LNCaP clone FGC (cell line): ENCODE measurements around the gene PER1.

Experiments used
- DNase-seq: peaks from one replicate; pipeline ENCODE4 v3.0.0-alpha.2; 2011; ENCODE audit warnings: low read depth
- H3K4me3 ChIP-seq: 2 replicates; pipeline ENCODE4 v1.5.1; 2011; ENCODE audit warnings: mild to moderate bottlenecking, low read depth, low read length, control low read depth
- TF ChIP-seq, protein P1 (sequence below): IDR thresholded peaks from 2 replicates; pipeline ENCODE4 v1.5.1; 2012; ENCODE audit warnings: mild to moderate bottlenecking; ENCODE audit not compliant: control insufficient read depth, insufficient read depth; ENCODE audit errors: extremely low read depth

The PER1 gene

DNA sequence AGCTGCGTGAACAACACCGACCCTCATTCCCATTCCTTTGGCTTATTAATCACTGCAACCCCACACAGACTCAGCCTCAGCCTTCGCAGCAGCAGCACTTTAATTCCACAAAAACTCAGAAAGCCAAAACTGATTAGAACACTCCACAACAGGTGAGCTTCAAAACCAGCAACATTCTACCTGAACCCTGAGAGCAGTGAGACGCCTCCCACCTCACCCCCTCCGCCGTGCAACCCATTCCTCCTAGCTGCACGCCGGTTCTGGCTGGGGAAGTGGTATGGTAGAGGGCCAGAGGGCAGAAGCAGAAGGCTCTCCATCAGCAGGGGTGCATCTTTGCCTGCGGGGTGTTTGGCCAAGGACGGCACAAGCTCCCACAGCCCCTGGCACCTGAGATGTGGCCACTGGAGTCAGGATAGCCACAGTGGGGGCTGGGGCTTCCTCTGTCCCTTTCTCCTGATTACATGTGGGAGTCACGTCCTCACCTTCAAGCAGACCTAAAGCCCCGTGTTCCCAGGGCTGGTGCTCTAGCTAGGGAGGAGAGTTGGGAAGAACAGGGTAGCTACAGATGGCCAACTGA lies 36.1 kb upstream of the PER1 start:
- TF ChIP-seq, protein P1, sequence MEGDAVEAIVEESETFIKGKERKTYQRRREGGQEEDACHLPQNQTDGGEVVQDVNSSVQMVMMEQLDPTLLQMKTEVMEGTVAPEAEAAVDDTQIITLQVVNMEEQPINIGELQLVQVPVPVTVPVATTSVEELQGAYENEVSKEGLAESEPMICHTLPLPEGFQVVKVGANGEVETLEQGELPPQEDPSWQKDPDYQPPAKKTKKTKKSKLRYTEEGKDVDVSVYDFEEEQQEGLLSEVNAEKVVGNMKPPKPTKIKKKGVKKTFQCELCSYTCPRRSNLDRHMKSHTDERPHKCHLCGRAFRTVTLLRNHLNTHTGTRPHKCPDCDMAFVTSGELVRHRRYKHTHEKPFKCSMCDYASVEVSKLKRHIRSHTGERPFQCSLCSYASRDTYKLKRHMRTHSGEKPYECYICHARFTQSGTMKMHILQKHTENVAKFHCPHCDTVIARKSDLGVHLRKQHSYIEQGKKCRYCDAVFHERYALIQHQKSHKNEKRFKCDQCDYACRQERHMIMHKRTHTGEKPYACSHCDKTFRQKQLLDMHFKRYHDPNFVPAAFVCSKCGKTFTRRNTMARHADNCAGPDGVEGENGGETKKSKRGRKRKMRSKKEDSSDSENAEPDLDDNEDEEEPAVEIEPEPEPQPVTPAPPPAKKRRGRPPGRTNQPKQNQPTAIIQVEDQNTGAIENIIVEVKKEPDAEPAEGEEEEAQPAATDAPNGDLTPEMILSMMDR: no peak
- peak overlapping the region; percentile 81 for H3K4me3 ChIP-seq
- DNase-seq: no peak

DNA sequence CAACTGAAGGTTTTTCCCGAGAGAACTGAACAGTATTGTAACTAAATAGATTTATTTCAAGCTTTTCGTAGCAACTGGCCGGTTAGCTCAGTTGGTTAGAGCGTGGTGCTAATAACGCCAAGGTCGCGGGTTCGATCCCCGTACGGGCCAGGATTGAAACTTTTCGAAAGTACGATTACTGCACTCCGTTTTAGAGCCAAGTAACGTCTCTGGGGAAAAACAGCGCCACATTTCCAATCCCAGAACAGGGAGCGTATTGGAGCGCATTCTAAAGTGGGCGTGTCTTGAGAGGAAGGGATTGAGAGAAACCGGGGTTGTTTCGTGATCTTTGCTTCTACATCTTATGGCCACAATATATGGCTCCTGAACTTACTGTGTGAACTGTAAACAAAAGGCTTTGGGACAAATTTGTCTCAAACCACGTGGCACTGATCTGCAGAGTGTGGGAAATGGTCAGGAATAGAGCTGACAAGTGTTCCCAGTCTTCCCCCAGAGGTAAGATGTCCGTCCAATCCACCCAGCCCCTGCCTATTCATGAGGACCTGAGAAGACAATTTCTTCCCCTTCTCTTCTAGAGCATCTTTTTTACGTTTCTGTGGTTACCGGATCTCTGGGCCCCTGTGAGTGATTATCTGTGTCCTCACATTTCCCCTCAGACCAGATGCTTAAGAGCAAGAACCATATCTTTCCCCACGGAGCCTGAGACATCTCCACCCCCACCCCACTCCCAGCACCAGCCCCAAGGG lies 35.5 kb upstream of the PER1 start:
- DNase-seq: peak; percentile 99
- TF ChIP-seq, protein P1: peak; percentile 25; the same call in 1 of the 2 replicates
- H3K4me3 ChIP-seq: peak overlapping the region; percentile 92

DNA sequence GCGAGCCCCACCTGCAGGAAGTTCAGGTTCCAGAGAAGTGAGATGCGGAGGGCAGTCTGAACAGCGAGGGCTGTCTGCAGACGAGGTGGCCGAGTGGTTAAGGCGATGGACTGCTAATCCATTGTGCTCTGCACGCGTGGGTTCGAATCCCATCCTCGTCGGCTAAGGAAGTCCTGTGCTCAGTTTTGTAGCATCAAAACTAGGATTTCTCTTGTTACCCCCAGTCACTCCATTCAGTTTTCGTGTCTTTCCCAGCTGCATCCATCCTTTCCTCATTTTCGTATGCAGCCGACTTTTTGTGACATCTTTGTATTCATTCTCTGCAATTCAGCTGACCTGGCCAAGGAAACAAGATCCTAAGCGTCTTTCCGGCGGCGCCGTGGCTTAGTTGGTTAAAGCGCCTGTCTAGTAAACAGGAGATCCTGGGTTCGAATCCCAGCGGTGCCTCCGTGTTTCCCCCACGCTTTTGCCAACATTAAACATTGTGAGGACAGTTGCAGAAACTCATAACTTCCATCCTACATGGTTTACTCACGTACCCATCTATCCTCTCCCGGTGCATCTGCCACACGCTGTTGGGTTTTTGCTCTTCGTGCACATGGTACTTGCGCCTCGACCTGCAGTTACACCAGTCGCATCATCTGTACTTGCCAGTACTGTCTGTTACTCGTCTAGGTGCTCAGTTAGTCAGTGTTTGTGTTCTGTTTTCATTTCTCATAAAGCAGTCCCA lies 34.7 kb upstream of the PER1 start:
- DNase-seq: peak; percentile 91
- TF ChIP-seq, protein P1: peak; percentile 35
- H3K4me3 ChIP-seq: peak overlapping the region; percentile 92

DNA sequence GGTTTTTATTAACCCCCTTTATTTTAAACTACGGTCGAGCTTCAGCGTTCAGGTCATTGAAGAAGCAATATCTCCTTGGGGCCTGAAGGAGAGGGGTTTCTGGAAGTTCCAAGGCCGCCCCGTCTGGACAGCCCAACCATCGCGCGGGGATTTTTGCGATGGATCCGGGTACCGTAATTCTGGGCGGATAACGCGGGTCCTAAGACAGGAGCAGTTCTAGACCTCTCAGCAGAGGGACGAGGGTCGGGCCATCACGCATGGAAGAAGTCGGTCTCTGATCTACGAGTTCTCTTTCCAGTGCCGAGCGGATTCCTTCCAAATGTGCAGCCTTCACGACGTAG lies 34.2 kb upstream of the PER1 start:
- no peak for DNase-seq
- peak overlapping the region; percentile 92 for H3K4me3 ChIP-seq
- TF ChIP-seq, protein P1: no peak

DNA sequence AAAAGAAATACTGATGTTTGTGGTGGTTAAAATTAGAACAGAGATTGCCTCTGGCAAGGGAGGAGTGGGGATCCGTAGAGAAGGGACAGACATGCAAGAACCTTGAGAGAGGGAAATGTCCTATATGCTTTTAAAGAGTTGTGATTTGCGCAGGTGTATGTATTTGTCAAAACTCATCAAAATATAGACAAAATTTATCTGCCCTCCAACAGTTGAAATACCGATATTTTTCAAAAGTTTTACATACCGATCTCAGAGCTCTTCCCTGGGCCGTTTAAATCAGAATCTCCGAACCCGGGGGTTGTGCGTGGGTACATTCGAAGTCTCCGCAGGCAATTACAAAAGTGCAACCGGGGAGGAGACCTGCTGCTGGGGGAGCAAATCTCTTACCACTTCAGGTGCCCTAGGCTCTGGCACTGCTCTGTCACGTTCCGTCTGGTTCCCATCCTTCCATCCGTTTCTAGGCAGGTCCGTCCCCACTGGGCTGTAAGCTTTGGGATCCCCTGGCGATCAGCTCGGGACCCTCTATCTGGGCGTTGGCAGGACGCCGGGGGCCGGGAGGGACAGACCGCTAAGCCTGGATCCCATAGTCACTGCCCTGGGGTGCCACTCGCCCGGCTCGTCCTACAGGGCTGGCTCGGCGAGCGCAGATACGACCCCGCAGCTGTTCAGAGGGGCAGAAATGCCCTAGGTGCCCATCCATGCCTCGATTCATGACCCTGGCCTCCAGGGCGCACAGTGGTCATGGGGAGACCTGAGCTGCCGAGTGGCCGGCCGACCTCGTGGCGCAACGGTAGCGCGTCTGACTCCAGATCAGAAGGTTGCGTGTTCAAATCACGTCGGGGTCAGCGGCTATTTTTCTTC lies 33.6 kb upstream of the PER1 start:
- TF ChIP-seq, protein P1: no peak
- H3K4me3 ChIP-seq: peak overlapping the region; percentile 92
- no peak for DNase-seq

DNA sequence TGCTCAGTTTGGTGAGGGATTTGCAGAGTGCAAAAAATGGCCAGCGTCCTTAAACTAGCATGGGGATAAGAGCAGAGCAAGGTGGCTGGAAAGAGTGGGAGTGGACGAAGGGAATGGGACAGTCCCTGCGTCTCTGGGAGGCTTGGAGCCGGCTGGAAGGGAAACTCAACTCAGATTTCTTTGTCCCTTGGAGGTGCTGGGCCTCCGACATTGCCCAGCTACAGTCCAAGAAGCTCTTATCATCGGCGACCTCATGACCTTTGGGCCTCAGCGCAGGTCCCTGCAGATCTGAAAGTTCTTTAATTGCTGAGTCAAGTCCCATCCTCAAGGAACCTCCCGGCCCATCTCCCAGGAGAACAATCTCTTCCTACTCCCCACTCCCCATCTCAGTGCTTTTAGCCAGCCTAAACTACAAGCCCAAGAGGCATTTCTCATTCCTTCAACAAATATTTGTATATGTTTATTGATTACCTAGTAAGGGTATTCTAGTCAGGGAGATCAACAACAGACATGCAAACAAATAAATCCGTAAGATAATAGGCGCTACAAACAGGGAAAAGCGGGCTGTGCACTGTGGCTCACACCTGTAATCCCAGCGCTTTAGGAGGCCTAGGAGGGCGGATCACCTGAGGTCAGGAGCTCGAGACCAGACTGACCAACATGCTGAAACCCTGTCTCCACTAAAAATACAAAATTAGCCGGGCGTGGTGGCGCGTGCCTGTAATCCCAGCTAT lies 25.0 kb upstream of the PER1 start:
- DNase-seq: no peak
- TF ChIP-seq, protein P1: no peak
- peak overlapping the region; percentile 73 for H3K4me3 ChIP-seq
